Hepatocyte (in vitro differentiated cells): Measurements from ENCODE around the gene GNPTG. TPM values are rescaled to one million over a fixed set of nuclear protein-coding genes. Genes with fewer than 3 reads are reported as not detected.

Source experiments
- DNase-seq: peaks from one replicate; pipeline ENCODE4 v3.0.0-alpha.2; 2016; ENCODE audit warnings: low spot score
- H2AFZ ChIP-seq: fragments of 200-600 bp; sonication (generic); 2 replicates; pipeline ENCODE4 v1.6.0; 2016; ENCODE audit warnings: antibody characterized with exemption, mild to moderate bottlenecking
- H3K27ac ChIP-seq: fragments of 200-600 bp; sonication (generic); 2 replicates; pipeline ENCODE4 v1.5.1; 2016; ENCODE audit warnings: mild to moderate bottlenecking
- H3K27me3 ChIP-seq: fragments of 200-600 bp; sonication (generic); 2 replicates; pipeline ENCODE4 v1.6.1; 2016
- H3K36me3 ChIP-seq: fragments of 200-600 bp; sonication (generic); replicated peaks from 2 replicates; pipeline ENCODE4 v1.5.1; 2016; ENCODE audit warnings: low read depth; ENCODE audit not compliant: insufficient read depth
- H3K4me1 ChIP-seq: fragments of 200-600 bp; sonication (generic); 2 replicates; pipeline ENCODE4 v1.5.1; 2016; ENCODE audit warnings: mild to moderate bottlenecking, moderate library complexity; ENCODE audit not compliant: insufficient read depth
- H3K4me2 ChIP-seq: fragments of 200-600 bp; sonication (generic); 2 replicates; pipeline ENCODE4 v1.6.0; 2016
- H3K4me3 ChIP-seq: fragments of 200-600 bp; sonication (generic); 2 replicates; pipeline ENCODE4 v1.5.1; 2016; ENCODE audit warnings: mild to moderate bottlenecking
- H3K79me2 ChIP-seq: fragments of 200-600 bp; sonication (generic); 2 replicates; pipeline ENCODE4 v1.6.0; 2017; ENCODE audit warnings: mild to moderate bottlenecking
- H3K9me2 ChIP-seq: fragments of 200-600 bp; sonication (generic); replicated peaks from 2 replicates; pipeline ENCODE4 v1.6.0; 2017; ENCODE audit warnings: mild to moderate bottlenecking; ENCODE audit not compliant: insufficient read depth
- H3K9me3 ChIP-seq: fragments of 200-600 bp; sonication (generic); 2 replicates; pipeline ENCODE4 v1.5.1; 2016; ENCODE audit warnings: low read depth, mild to moderate bottlenecking
- H4K20me1 ChIP-seq: fragments of 200-600 bp; sonication (generic); 2 replicates; pipeline ENCODE4 v1.6.0; 2016; ENCODE audit warnings: mild to moderate bottlenecking; ENCODE audit not compliant: insufficient read depth, poor library complexity, severe bottlenecking
- EZH2 ChIP-seq: fragments of 200-600 bp; sonication (generic); IDR thresholded peaks from 2 replicates; pipeline ENCODE4 v1.6.1; 2016; ENCODE audit warnings: antibody characterized with exemption, mild to moderate bottlenecking, borderline replicate concordance
- EZH2phosphoT487 ChIP-seq: fragments of 200-600 bp; sonication (generic); IDR thresholded peaks from one replicate; pipeline ENCODE4 v1.6.1; 2018; ENCODE audit warnings: antibody characterized with exemption, mild to moderate bottlenecking, low read depth, moderate library complexity; ENCODE audit not compliant: unreplicated experiment, severe bottlenecking
- WGBS: methylation state at CpG from one replicate; pipeline ENCODE4 v1.1.6; 2016; ENCODE audit warnings: low lambda C conversion rate; ENCODE audit errors: missing lambda C conversion rate; 5-methylcytosine and 5-hydroxymethylcytosine counted together
- polyA plus RNA-seq: library from polyadenylated mRNA; unstranded; fragments of >200 nt; fragmentation: Nextera tagmentation; extraction: Ambion mirVana; gene quantifications from 2 replicates; pipeline ENCODE4 v1.2.1, GENCODE V29; 2016
- total RNA-seq: library from RNA; depleted of rRNA; stranded (reverse); fragments of >200 nt; gene quantifications from 2 replicates; pipeline ENCODE4 v1.2.3, GENCODE V29; 2014
- TF ChIP-seq, protein P1 (sequence below): fragments of 200-600 bp; sonication (generic); IDR thresholded peaks from 2 replicates; pipeline ENCODE4 v1.5.1; 2016; ENCODE audit warnings: antibody characterized with exemption, mild to moderate bottlenecking; ENCODE audit not compliant: poor library complexity

Gene GNPTG
- total and polyA plus RNA-seq, 2 experiments from 2014 or later, result 76.6 to 133 TPM

- no peaks in the 10 kb centered on the region for H3K27me3 ChIP-seq
- no peak for DNase-seq
- peaks cover 84% of the 10 kb centered on the region for H3K79me2 ChIP-seq
- no peak overlapping the region for H3K27ac ChIP-seq
- H3K4me1 ChIP-seq, result peaks cover 3% of the 10 kb centered on the region
- peaks cover 18% of the 10 kb centered on the region for H4K20me1 ChIP-seq
- no peak overlapping the region for H3K4me2 ChIP-seq
- WGBS, result 90% methylated on average over 12 of the region's 15 CpGs
- no peaks in the 10 kb centered on the region for H3K36me3 ChIP-seq
- no peak for TF ChIP-seq EZH2
- no peak for TF ChIP-seq EZH2phosphoT487
- H3K9me2 ChIP-seq, result no peaks in the 10 kb centered on the region
- H3K4me3 ChIP-seq, result no peak overlapping the region
- no peak overlapping the region for H2AFZ ChIP-seq
- H3K9me3 ChIP-seq, result no peaks in the 10 kb centered on the region
Observed at GRCh38 chr16:1355591-1355990, 3.9 kb downstream of the GNPTG start.

GRCh38 chr16:1356061-1356900 lies 4.5 kb downstream of the GNPTG start:
- DNase-seq, result no peak
- H3K79me2 ChIP-seq, result peaks cover 82% of the 10 kb centered on the region

DNA sequence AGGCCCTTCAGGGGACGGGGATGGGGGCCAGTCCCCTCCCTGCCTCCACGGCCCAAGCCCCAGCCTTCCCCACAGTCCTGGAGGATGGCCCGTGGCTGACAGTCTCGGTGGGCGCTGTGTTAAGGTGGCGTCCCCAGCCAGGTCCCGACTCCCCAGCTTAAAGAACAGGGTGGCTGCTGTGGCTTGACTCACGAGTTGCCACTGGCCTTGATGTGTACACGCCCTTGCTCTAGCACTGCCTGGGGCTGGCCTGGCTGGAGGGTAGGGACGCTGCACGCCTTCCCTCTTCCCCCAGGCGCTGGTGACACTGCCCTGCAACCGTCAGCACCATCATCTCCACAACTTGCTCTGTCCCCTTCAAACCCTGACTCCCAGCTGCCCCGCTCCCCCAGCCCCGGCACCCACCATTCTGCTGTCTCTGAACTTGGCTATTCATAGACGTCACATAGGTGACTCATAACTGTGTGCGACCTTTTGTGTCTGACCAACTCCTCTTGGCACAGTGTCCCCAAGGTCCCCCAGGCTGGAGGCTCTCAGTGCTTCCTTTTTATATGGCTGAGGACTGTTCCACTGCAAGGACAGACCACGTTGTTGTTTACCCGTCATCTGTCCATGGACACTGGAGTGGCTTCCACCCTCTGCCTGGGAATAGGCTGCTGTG lies 6.3 kb downstream of the GNPTG start:
- Histone ChIP-seq H3K79me2 (peaks cover 70% of the 10 kb centered on the region), H3K4me2 (no peak overlapping the region), H3K27me3 (no peaks in the 10 kb centered on the region), H3K9me3 (no peaks in the 10 kb centered on the region), H2AFZ (no peak overlapping the region), H3K27ac (no peak overlapping the region), H3K36me3 (no peaks in the 10 kb centered on the region), H3K4me3 (no peak overlapping the region), H4K20me1 (peaks cover 18% of the 10 kb centered on the region), H3K4me1 (no peaks in the 10 kb centered on the region), H3K9me2 (no peaks in the 10 kb centered on the region)
- DNase-seq, result no peak
- 90% methylated on average over 18 of the region's 19 CpGs for WGBS
- TF ChIP-seq, protein P1, sequence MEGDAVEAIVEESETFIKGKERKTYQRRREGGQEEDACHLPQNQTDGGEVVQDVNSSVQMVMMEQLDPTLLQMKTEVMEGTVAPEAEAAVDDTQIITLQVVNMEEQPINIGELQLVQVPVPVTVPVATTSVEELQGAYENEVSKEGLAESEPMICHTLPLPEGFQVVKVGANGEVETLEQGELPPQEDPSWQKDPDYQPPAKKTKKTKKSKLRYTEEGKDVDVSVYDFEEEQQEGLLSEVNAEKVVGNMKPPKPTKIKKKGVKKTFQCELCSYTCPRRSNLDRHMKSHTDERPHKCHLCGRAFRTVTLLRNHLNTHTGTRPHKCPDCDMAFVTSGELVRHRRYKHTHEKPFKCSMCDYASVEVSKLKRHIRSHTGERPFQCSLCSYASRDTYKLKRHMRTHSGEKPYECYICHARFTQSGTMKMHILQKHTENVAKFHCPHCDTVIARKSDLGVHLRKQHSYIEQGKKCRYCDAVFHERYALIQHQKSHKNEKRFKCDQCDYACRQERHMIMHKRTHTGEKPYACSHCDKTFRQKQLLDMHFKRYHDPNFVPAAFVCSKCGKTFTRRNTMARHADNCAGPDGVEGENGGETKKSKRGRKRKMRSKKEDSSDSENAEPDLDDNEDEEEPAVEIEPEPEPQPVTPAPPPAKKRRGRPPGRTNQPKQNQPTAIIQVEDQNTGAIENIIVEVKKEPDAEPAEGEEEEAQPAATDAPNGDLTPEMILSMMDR, result no peak
- TF ChIP-seq EZH2 (no peak), EZH2phosphoT487 (no peak)

More at GRCh38 chr16:1356061-1356900, 4.5 kb downstream of the GNPTG start:
- H3K27ac ChIP-seq, result no peak overlapping the region
- peaks cover 18% of the 10 kb centered on the region for H4K20me1 ChIP-seq
- H3K4me1 ChIP-seq, result peaks cover 3% of the 10 kb centered on the region
- H3K9me2 ChIP-seq, result no peaks in the 10 kb centered on the region
- H3K9me3 ChIP-seq, result no peaks in the 10 kb centered on the region
- H3K27me3 ChIP-seq, result no peaks in the 10 kb centered on the region
- TF ChIP-seq, protein P1, result no peak
- no peak overlapping the region for H3K4me2 ChIP-seq
- H3K4me3 ChIP-seq, result no peak overlapping the region
- no peak overlapping the region for H2AFZ ChIP-seq
- 91% methylated on average over 26 of the region's 33 CpGs for WGBS
- H3K36me3 ChIP-seq, result no peaks in the 10 kb centered on the region
